H1 (cell line): ENCODE results near the gene RPRD2. TPM values are rescaled to one million over a fixed set of nuclear protein-coding genes. Genes with fewer than 3 reads are reported as not detected.

Experiments used
- CBX5 ChIP-seq: fragments of 300-800, 300-1000 bp; sonication (generic); IDR thresholded peaks from 2 replicates; pipeline ENCODE4 v1.7.1; 2016; ENCODE audit warnings: antibody characterized with exemption, low read length, low read depth
- GABPA ChIP-seq: IDR thresholded peaks from 2 replicates; pipeline ENCODE4 v1.6.1; 2011; ENCODE audit warnings: mild to moderate bottlenecking, low read length, moderate library complexity, borderline replicate concordance; ENCODE audit not compliant: insufficient read depth
- GTF2F1 ChIP-seq: IDR thresholded peaks from 2 replicates; pipeline ENCODE4 v1.6.1; 2012; ENCODE audit warnings: low read depth, low read length, improper control_type of control experiment, borderline replicate concordance
- HDAC6 ChIP-seq: IDR thresholded peaks from one replicate; pipeline ENCODE4 v1.7.1; 2012; ENCODE audit warnings: low read depth, mild to moderate bottlenecking, inconsistent platforms, low read length, moderate library complexity
- RAD21 ChIP-seq, 2 experiments: IDR thresholded peaks in 1 of 2; conservative IDR thresholded peaks in 1 of 2; 2 replicates each; pipeline ENCODE4 v1.6.1; 2011; ENCODE audit warnings: low read depth in 2 of 2, low read length in 2 of 2, improper control_type of control experiment in 1 of 2, inconsistent platforms in 1 of 2, mild to moderate bottlenecking in 1 of 2, moderate library complexity in 1 of 2
- polyA plus RNA-seq, 7 experiments: library from polyadenylated mRNA; depleted of rRNA in 3 of 7; stranded (reverse) in 5 of 7; unstranded in 2 of 7; fragments of >200 nt in 5 of 7; fragments of 200-250 nt in 2 of 7; gene quantifications; 1 replicate in 5 of 7; 2 replicates in 1 of 7; 4 replicates in 1 of 7; pipeline versions ENCODE4 v1.2.1 to v1.2.3, GENCODE V29; 2011 to 2013; ENCODE audit warnings: missing spikeins in 2 of 7, mixed read lengths in 2 of 7
- total RNA-seq: library from RNA; stranded (reverse); fragmentation: NEBNext Ultra II Directional; extraction: Animal tissue kit (Norgen Biotek cat#: 25700); gene quantifications from 2 replicates; pipeline ENCODE4 v1.2.1, GENCODE V29; 2021

Gene RPRD2
- total and polyA plus RNA-seq, 2 of the 8 experiments (the other 6 are each of a cell fraction or from before 2014, with no cell fraction given): 14.4 to 32.4 TPM

DNA sequence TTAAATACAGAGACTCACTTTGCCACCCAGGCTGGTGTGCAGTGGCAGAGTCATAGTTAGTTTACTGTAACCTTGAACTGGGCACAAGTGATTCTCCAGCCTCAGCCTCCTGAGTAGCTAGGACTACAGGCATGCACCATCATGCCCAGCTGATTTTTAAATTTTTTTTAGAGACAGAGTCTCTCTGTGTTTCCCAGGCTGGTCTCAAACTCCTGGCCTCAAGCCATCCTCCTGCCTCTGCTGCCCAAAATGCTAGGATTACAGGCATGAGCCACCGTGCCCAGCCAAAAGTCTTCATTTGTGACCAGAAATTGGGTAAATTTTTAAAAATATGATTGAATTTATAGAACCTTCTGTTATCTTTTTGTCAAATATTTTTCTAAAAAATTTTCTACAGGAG is 105.3 kb downstream of the RPRD2 start (continued):
- TF ChIP-seq CBX5 (no peak), HDAC6 (no peak), GABPA (no peak), GTF2F1 (no peak), RAD21 (IDR thresholded peaks at IDR 0.05 in 1 of 2, conservative IDR thresholded peaks at IDR 0.05 in 1 of 2; ENCODE audit: low read depth in 2 of 2, low read length in 2 of 2) (no peak)
